IMR-90 (cell line): ENCODE data around the gene BMPER. TPM values are rescaled to one million over a fixed set of nuclear protein-coding genes. Genes with fewer than 3 reads are reported as not detected.
A peak's percentile ranks its signal among the peaks of the same experiment; 100 is the strongest.

ENCODE experiments used
- ATAC-seq: fragments of 200-7000 bp; cut with Tn5 transposase; 2 replicates; pipeline ENCODE4 v1.9.1; 2020; ENCODE audit warnings: low read depth, mild to moderate bottlenecking, moderate library complexity
- BruUV-seq: library from RNA; stranded (reverse); fragments of 400-500 nt; replicated peaks from 2 replicates; lab custom pipeline; 2021; lab: Mats Ljungman, UMichigan
- CTCF ChIA-PET: fragments of 300-600 bp; formaldehyde crosslinking; extraction: SDS; loops from one replicate; lab custom pipeline; 2021; ENCODE audit warnings: antibody characterized with exemption; lab: Yijun Ruan, JAX
- POLR2A ChIA-PET: fragments of 300-600 bp; sonication (Branson Sonifier 250); formaldehyde crosslinking; loops from one replicate; lab custom pipeline; 2022; ENCODE audit warnings: antibody characterized with exemption; ENCODE audit not compliant: unreplicated experiment; lab: Charles Lee
- DNase-seq: peaks from one replicate; pipeline ENCODE4 v3.0.0; 2013
- H2AFZ ChIP-seq: replicated peaks from 2 replicates; pipeline ENCODE3; 2013; ENCODE audit warnings: low read length, mild to moderate bottlenecking; ENCODE audit not compliant: poor library complexity
- H2AK5ac ChIP-seq: 2 replicates; pipeline ENCODE4 v1.6.1; 2013; ENCODE audit warnings: low read depth, low read length, inconsistent platforms
- H2AK9ac ChIP-seq: replicated peaks from 2 replicates; pipeline ENCODE3; 2013; ENCODE audit warnings: mild to moderate bottlenecking, low read depth, low read length, moderate library complexity; ENCODE audit not compliant: poor library complexity
- H2BK120ac ChIP-seq: 2 replicates; pipeline ENCODE4 v1.6.1; 2013; ENCODE audit warnings: low read depth, low read length, inconsistent platforms
- H2BK15ac ChIP-seq: 3 replicates; pipeline ENCODE4 v1.6.1; 2013; ENCODE audit warnings: low read depth, low read length, inconsistent platforms
- H2BK20ac ChIP-seq: 2 replicates; pipeline ENCODE4 v1.6.1; 2013; ENCODE audit warnings: low read depth, mild to moderate bottlenecking, inconsistent platforms, low read length, moderate library complexity
- H2BK5ac ChIP-seq: 2 replicates; pipeline ENCODE4 v1.6.1; 2013; ENCODE audit warnings: mild to moderate bottlenecking, low read depth, low read length, inconsistent platforms; ENCODE audit not compliant: poor library complexity, severe bottlenecking
- H3K14ac ChIP-seq: replicated peaks from 2 replicates; pipeline ENCODE4 v1.6.1; 2013; ENCODE audit warnings: low read depth, low read length, inconsistent platforms
- H3K18ac ChIP-seq: 2 replicates; pipeline ENCODE4 v1.6.1; 2013; ENCODE audit warnings: low read depth, low read length, control low read depth
- H3K23ac ChIP-seq: 2 replicates; pipeline ENCODE4 v1.6.1; 2013; ENCODE audit warnings: low read depth, low read length, inconsistent platforms
- H3K27ac ChIP-seq: 2 replicates; pipeline ENCODE4 v1.5.1; 2013; ENCODE audit warnings: mild to moderate bottlenecking, control low read depth, low read length; ENCODE audit not compliant: insufficient read depth
- H3K27me3 ChIP-seq: 2 replicates; pipeline ENCODE4 v1.6.1; 2013; ENCODE audit warnings: low read length; ENCODE audit not compliant: control insufficient read depth, insufficient read depth
- H3K36me3 ChIP-seq: 2 replicates; pipeline ENCODE4 v1.6.1; 2013; ENCODE audit warnings: low read length, mixed read lengths; ENCODE audit not compliant: control insufficient read depth, insufficient read depth
- H3K4ac ChIP-seq: 2 replicates; pipeline ENCODE4 v1.6.1; 2013; ENCODE audit warnings: low read depth, low read length, inconsistent platforms
- H3K4me1 ChIP-seq: 2 replicates; pipeline ENCODE4 v1.6.1; 2013; ENCODE audit warnings: low read length, mixed read lengths; ENCODE audit not compliant: control insufficient read depth, insufficient read depth
- H3K4me2 ChIP-seq: 2 replicates; pipeline ENCODE4 v1.6.1; 2013; ENCODE audit warnings: low read depth, mild to moderate bottlenecking, control low read depth, low read length, moderate library complexity
- H3K4me3 ChIP-seq: 2 replicates; pipeline ENCODE4 v1.5.1; 2013; ENCODE audit warnings: low read depth, mild to moderate bottlenecking, control low read depth, low read length, moderate library complexity; ENCODE audit not compliant: insufficient read depth
- H3K56ac ChIP-seq: 2 replicates; pipeline ENCODE4 v1.6.1; 2013; ENCODE audit warnings: low read length, inconsistent platforms; ENCODE audit not compliant: insufficient read depth; ENCODE audit errors: extremely low read depth
- H3K79me1 ChIP-seq, 2 experiments: 2 replicates each; pipeline ENCODE4 v1.6.1; 2013; ENCODE audit warnings: low read length in 2 of 2, inconsistent platforms in 1 of 2, low read depth in 1 of 2
- H3K9ac ChIP-seq: 2 replicates; pipeline ENCODE4 v1.6.1; 2013; ENCODE audit warnings: low read depth, low read length, control low read depth
- H3K9me1 ChIP-seq: 2 replicates; pipeline ENCODE4 v1.6.1; 2013; ENCODE audit warnings: low read length, inconsistent platforms; ENCODE audit not compliant: insufficient read depth
- H3K9me3 ChIP-seq: 2 replicates; pipeline ENCODE4 v1.6.1; 2013; ENCODE audit warnings: low read length; ENCODE audit not compliant: control insufficient read depth, insufficient read depth
- H4K20me1 ChIP-seq: 2 replicates; pipeline ENCODE4 v1.6.1; 2013; ENCODE audit warnings: low read length, inconsistent platforms; ENCODE audit not compliant: insufficient read depth
- H4K5ac ChIP-seq: 2 replicates; pipeline ENCODE4 v1.6.1; 2013; ENCODE audit warnings: mild to moderate bottlenecking, low read depth, low read length, control low read depth
- H4K8ac ChIP-seq, 2 experiments: 2 replicates each; pipeline ENCODE4 v1.6.1; 2013; ENCODE audit warnings: low read depth in 2 of 2, low read length in 2 of 2, control low read depth in 1 of 2, inconsistent platforms in 1 of 2
- H4K91ac ChIP-seq: 2 replicates; pipeline ENCODE4 v1.6.1; 2013; ENCODE audit warnings: low read depth, low read length, inconsistent platforms; ENCODE audit not compliant: insufficient read depth
- BHLHE40 ChIP-seq: fragments of 150-350 bp; IDR thresholded peaks from 2 replicates; pipeline ENCODE4 v1.6.1; 2016; ENCODE audit warnings: mild to moderate bottlenecking, low read depth, low read length
- CHD1 ChIP-seq: IDR thresholded peaks from 2 replicates; pipeline ENCODE4 v1.6.1; 2012; ENCODE audit warnings: low read depth, low read length, improper control_type of control experiment
- CTCF ChIP-seq: conservative IDR thresholded peaks from 2 replicates; pipeline ENCODE4 v1.5.1; 2012; ENCODE audit warnings: mild to moderate bottlenecking, low read depth, low read length, improper control_type of control experiment
- FOS ChIP-seq: fragments of 150-350 bp; IDR thresholded peaks from 2 replicates; pipeline ENCODE4 v1.6.1; 2016; ENCODE audit warnings: low read depth, low read length
- MAZ ChIP-seq: IDR thresholded peaks from 2 replicates; pipeline ENCODE4 v1.6.1; 2012; ENCODE audit warnings: low read depth, mild to moderate bottlenecking, low read length, improper control_type of control experiment, moderate library complexity, borderline replicate concordance
- NFE2L2 ChIP-seq: fragments of 150-350 bp; IDR thresholded peaks from 2 replicates; pipeline ENCODE4 v1.6.1; 2016; ENCODE audit warnings: low read depth, mild to moderate bottlenecking, low read length
- POLR2A ChIP-seq: IDR thresholded peaks from 2 replicates; pipeline ENCODE4 v1.6.1; 2012; ENCODE audit warnings: mild to moderate bottlenecking, low read depth, low read length
- RCOR1 ChIP-seq: IDR thresholded peaks from 2 replicates; pipeline ENCODE4 v1.6.1; 2012; ENCODE audit warnings: mild to moderate bottlenecking, low read length, improper control_type of control experiment; ENCODE audit not compliant: insufficient replicate concordance
- RFX5 ChIP-seq: IDR thresholded peaks from 2 replicates; pipeline ENCODE4 v1.8.0; 2012; ENCODE audit warnings: low read depth, mild to moderate bottlenecking, low read length, moderate library complexity
- WGBS, 2 experiments: methylation state at CpG; one replicate each; pipeline versions ENCODE4 v1.1.5 to v1.1.7; 2013; ENCODE audit warnings: missing lambda C conversion rate in 2 of 2; ENCODE audit not compliant: insufficient read length in 1 of 2; ENCODE audit errors: extremely low coverage in 2 of 2; 5-methylcytosine and 5-hydroxymethylcytosine counted together
- dilution Hi-C: fragments of 300-500 bp; cut with HindIII; formaldehyde crosslinking; loops from one replicate; pipeline ENCODE4 v1.14.3; 2018; ENCODE audit warnings: low sequenced_read_pairs; ENCODE audit not compliant: unreplicated experiment
- in situ Hi-C: fragments of 300-500 bp; cut with MboI; formaldehyde crosslinking; loops from 3 replicates; pipeline ENCODE4 v1.14.3; 2019; ENCODE audit warnings: low sequenced_read_pairs, inconsistent platforms, mixed read lengths
- intact Hi-C: fragments of 100-400 bp; cut with micrococcal nuclease; formaldehyde crosslinking; loops from 2 replicates; pipeline ENCODE4 v1.10.0; 2022
- polyA plus RNA-seq, 3 experiments: library from polyadenylated mRNA; depleted of rRNA; stranded (reverse); fragments of >200 nt; gene quantifications; 2 replicates each; pipeline ENCODE4 v1.2.3, GENCODE V29; 2012; ENCODE audit warnings: low replicate concordance in 1 of 3
- total RNA-seq: library from RNA; depleted of rRNA; stranded (reverse); fragments of >200 nt; gene quantifications from 2 replicates; pipeline ENCODE4 v1.2.3, GENCODE V29; 2012

BMPER gene
- total and polyA plus RNA-seq, 2 of the 4 experiments (the other 2 are of a cell fraction) = 6.2 to 7.9 TPM

- Histone ChIP-seq H2AFZ (no peak overlapping the region), H3K4ac (no peak overlapping the region), H3K36me3 (no peaks in the 10 kb centered on the region), H3K14ac (0 out of 2 replicates have a peak overlapping the region, but pooled peaks have one; percentile 10), H3K18ac (peak overlapping the region; percentile 16; the same call in 1 of the 2 replicates), H3K27ac (no peak overlapping the region), H4K20me1 (no peaks in the 10 kb centered on the region), H3K23ac (no peak overlapping the region), H4K5ac (no peak overlapping the region; the same call in 1 of the 2 replicates), H3K4me3 (no peak overlapping the region), H2BK15ac (peak overlapping the region; percentile 25; the same call in 1 of the 3 replicates), H3K4me1 (peaks cover 11% of the 10 kb centered on the region), H2BK5ac (no peak overlapping the region), H3K4me2 (no peak overlapping the region), H3K79me1 (no peaks in the 10 kb centered on the region; a peak in 1 of 4 replicates), H3K9ac (no peak overlapping the region), H2AK9ac (no peak overlapping the region), H3K27me3 (no peaks in the 10 kb centered on the region), H4K8ac (no peak overlapping the region), H3K9me1 (no peaks in the 10 kb centered on the region), H4K91ac (no peak overlapping the region), H2AK5ac (no peak overlapping the region), H3K56ac (no peak overlapping the region), H2BK120ac (no peak overlapping the region), H2BK20ac (no peak overlapping the region), H3K9me3 (no peaks in the 10 kb centered on the region)
- CTCF ChIA-PET = no interaction called here
- no TSS peak for BruUV-seq
- in situ Hi-C loops = no loop called here
- dilution Hi-C loops = no loop called here
- DNase-seq (no peak), ATAC-seq (no peak)
- TF ChIP-seq MAZ (no peak), POLR2A (no peak), RFX5 (no peak), NFE2L2 (no peak), CTCF (no peak), BHLHE40 (no peak), RCOR1 (no peak), FOS (no peak), CHD1 (no peak)
- POLR2A ChIA-PET = no interaction called here
- 83% methylated on average over 1 of the region's 5 CpGs; no CpG with 5 or more reads in 1 of the 2 experiments for WGBS, 2 experiments
- intact Hi-C loops = no loop called here
Observed at GRCh38 chr7:34022626-34023025, 117.3 kb downstream of the BMPER start.
